ENCODE results near the gene SETBP1.

Gene SETBP1

DNA sequence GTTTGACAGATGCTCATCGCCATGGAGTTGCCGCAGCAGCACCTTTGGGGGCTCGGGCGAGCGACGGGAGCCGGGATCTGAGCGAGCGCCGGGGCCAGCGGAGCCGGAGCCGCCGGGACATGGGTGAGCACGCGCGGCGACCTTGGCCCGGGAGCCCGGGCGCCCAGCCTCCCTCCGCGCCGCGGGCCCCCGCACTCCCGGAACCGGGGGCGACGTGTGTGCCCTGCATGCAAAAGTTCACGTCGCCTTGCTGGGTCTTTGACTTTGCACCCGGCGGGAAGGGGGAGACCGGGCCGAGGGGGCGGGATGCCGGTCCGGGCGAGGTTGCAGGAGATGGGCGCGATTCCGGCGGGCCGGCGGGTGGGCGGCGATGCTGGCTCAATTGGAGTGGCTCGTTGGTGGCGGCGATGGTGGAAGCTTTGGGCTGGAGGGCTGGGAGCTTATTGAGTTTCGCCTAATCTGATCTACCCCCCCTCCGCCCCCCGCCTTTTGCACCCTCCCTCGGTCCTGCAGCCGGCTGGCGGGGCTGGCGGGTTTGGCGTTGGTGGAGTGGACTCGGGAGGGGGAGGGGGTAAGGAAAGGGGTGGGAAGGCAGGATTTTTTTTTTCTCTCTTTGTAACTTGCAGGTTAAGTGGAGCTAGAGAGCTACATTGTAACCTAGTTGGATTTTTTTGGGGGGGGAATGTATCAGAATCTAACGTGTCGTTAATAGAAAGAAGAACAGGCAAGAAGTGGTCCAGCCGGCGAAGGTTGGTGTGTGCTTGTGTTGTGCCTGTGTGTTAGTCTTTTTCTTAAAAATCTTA, at the start of gene SETBP1:
Gene SETBP1 (plus strand): TSS at position 616 of the 803 bp plus-strand sequence. CDS start 20,459 bp downstream, outside the sequence.
- DNase-seq, result peak; percentile 49

DNA sequence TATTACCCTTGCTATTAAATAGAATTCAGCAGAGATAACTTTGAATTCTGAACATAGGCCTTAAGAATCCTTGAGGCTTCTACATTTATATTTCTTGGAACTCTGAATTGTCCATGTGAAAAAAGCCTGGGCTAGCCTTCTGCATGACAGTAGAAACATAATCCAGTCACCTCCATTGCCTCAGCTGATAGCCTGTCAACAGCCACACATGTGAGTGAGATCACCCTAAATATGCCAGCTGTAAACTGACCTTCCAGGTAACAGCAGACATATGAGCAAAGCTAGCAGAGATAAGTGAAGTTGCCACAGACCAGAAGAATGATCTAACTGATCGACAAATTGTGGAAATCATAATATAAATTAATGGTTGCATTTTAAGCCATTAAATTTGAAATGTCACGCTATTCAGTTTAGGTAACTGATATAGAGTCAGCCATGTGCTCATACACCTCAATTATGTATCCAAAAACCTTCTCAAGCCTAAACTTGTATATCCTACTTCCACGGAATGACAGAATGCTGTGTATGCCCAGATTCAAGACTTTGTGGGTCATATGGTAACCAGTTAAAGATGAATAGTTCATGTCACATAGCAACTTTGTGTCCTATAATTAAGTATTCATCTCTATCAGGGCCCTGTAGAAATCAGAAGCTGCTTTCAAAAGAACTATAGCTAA, 48.1 kb upstream of the SETBP1 start:
- no peak for DNase-seq

DNA sequence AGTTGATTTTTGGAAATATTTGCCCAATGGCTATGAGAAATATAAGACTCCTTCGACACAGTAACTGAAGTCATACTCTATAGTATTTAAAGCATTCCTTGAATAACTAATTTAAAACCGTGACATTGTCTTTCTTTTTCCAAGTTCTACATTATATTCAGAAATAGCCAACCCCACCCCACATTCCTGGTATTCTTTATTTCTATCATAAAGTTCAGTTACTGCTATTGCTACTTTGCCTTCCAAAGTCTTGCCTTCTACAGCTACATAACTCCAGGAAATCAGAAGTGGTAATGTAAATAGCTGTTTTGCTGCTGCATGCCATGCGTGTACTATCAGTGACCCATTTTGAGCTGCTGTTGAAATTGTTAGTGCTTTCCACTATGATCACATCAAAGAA, 45.1 kb upstream of the SETBP1 start:
- no peak for DNase-seq

DNA sequence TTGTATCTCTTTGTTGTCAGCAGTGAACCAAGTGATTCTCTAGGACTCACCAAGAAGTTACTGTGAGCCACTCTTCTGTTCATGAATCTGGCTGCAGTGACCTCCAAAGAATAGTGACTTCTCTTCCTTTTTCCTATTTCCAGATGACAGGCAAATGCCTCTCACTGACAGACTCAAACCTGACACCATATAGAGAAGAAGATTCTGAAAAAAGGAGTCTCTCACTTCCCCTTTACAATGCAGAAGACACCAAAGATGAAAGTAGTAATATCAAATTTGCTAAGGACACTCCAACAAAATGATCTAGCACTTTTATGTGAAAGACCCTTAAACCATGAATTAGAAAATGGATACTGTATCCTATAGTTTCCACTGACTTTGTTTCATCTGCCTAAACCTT, 44.4 kb upstream of the SETBP1 start:
- no peak for DNase-seq

DNA sequence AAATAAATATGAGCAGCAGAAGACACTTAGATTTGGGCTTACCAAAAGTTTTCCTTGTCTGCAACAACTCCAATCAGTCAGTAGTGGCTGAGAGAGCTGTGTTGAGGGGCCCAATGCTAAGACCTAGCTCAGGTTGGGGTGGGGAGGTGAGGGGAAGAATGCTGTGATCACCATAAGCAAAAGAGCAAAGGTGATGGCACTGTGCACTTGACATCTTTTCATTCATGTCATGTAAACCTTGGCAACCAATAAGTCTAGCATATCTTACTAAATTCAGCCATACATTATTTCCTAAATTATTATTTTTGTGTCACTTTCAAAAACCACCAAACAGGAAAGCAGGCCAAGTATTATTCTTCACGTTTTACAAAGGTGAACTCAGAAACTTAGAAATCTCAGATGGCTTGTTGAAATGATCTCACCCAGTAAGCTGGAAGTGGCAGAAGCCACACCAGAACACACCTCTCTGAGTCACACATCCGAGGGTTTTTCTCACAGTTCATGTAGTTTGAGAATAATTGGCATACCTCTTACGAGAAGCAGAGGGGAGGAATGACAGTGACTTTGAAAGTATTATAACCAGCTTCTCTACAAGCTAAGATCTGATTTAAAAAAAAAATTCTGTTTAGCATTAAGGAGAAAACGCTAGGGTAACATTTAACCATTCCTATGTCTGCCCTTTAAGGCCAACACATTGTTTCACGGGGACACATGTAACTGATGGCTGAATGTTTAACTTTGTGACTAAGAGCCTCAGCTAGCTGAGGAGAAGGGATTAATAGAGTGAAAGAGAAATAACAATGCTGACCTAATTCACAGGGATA, 43.3 kb upstream of the SETBP1 start:
- DNase-seq, result no peak

DNA sequence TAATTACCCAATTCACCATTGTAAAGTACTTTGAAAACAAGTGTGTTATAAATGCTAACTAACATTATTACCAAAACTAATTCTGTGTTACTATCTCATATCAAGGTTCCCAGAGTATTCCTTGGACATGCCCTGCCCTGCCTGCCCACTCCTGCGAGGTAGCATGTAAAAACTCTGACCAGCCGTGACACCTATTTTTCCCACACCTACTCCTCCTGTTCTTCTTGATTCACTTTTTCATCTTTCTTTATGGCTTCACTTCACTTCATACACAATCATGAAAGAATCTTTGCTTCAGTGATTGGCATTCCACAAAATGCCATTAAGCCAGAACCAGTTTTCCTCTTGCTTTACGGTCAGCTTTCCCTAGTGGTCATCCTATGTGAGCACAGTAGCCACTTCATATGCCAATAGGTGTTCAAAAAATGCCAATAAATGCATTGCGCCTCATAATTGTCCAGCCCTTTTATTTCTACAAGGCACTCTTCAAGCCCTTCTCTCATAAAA, 42.6 kb upstream of the SETBP1 start:
- no peak for DNase-seq

DNA sequence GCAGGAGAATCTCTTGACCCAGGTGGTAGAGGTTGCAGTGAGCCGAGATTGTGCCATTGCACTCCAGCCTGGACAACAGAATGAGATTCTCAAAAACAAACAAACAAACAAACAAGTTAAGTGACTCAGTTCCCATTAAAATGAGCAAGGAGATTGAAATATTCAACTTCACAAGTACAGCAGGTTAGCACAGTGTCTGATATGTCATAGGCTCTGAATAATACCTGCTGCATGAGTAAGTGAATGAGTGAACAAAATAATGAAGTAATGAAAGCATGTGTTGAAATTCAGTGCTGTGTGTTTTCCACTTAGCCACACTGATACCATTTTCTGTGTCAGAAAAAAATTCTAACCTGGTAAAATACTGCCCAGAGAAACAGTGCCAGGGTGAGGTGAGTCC, 41.9 kb upstream of the SETBP1 start:
- DNase-seq, result no peak

DNA sequence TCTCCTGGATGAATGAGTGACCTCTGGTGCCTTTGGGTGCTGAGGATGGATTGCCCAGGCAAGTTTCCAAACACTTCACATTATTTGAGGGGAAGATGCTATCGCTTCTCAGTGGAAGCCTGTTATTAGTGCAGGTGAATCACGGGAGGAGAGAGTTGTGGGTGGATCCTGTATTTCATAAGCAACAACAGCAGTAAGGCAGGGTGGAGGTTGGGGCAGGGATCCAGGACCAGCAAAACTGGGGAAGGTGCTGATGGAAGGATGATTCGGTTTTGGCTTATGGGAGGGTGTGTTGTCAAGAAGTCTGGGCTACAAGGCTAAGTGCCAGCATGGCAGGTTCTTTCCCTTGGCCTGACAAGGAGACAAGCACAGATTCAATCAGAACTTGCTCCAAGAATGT, 37.7 kb upstream of the SETBP1 start:
- DNase-seq, result no peak

DNA sequence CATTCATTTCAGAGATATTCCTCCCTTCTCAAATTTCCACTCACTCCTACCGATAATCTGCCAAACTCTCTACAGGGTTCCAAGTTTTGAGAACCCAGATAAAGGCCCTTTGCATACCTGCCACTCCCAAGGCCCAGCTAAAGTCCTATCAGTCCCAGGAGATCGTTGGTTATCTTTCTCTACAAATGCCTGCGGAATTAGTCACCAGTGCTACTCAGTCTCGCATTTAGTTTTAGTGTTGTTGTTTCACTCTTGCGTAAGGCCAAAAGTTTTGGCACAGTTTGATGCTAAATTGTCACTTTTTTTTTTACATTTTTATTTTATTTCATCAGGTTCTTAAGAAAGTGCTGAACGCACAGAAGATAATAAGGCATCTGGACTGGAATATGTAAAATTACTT, 29.2 kb upstream of the SETBP1 start:
- no peak for DNase-seq

DNA sequence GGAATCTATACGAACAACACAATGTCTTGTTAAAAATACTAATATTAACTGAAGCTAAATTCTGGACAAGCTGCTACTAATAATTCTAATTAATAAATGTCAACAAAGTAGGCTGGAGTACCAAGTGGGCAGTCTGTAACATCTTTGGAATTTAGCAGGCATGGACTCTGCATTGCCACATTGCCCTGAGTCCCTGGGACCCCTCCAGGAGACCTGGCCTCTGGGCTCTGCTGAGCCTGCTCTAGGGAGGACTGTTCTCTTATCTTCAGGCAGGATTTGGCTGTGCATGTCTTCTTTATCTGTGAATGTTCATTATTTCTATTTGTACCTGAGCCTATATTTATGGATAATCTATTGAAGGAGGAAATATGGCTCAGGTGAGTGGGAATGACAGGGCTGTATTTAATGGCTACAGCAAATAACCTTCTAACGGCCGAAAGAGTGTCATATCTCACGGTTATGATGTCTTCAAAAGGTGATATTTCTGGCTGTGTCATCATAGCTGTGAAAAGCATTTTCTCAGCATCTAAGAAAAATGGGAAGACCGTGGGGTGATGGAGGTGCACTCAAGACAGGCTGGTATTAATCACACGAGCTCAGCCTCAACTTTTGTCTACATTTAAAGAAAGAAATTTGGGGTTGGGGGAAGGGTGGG, 28.6 kb upstream of the SETBP1 start:
- no peak for DNase-seq

DNA sequence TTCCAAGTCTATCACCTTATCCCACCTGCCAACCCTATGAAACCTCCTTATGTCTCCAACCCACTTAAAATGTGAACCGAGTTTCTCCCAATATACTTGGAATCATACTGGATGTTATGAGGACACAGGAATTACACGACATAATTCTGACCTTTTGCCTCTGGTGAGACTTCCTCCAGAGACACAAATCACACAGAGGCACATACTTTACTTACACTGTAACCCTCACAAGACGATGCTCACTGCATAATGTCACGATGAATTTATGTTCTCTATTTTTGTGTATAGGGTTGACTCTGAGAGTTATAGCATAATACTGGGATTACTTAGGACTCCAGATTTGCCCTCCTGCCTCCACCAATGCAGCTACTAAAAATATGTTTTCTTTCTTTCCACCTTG, 28.0 kb upstream of the SETBP1 start:
- no peak for DNase-seq

DNA sequence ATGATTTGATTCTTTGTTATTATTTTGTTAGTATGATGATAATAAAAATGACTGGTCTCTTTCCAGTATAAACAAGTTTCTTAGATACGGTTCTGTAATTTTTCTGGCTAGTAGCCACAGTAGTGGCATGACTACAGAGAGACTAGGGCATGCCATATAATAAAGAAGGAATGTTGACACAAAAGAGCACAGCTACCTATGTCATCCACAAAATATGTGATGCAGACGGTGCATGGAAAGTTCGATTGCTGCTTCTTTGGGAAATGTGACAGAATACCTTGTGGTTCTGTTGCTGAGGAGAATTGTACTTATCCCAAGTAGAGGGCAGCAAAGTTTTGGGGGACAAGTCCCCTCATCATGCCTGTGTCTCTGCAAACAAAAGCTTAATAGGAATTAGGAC, 26.1 kb upstream of the SETBP1 start:
- no peak for DNase-seq

DNA sequence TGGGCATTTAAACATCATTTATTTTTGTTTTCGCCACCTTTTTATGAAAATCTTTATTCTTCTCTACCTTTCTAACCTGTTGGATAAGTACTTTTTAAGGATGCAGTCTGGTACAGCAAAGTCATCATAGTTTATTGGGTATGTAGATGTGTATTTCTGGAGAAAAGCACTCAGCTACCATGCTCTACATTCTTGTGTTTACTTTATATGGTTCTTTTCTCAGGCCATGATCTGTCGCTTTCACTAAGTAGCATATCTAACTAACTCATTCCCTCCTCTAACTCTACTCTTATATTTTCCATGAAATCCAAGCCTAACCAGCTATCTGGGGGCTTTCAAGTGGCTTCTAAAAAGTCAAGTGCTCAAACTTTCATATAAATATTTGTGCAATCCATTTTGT, 25.3 kb upstream of the SETBP1 start:
- no peak for DNase-seq

DNA sequence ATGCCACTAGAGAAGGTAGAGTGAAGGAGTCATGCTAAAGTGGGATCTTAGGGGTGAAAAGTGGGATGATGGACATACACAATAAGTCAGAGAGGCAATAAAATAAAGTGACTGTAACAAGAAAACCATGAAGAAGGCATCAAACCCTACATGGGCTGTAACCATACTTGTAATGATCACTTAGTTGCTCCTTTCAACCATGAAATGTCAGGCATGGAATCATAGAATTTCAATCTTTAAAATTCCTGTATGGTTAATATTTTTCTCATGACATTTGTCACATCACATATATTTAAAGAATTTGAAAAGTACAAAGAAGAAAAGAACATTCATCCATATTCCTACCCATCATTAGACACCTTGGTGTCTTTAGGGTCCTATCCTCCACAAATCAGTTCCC, 20.9 kb upstream of the SETBP1 start:
- no peak for DNase-seq

DNA sequence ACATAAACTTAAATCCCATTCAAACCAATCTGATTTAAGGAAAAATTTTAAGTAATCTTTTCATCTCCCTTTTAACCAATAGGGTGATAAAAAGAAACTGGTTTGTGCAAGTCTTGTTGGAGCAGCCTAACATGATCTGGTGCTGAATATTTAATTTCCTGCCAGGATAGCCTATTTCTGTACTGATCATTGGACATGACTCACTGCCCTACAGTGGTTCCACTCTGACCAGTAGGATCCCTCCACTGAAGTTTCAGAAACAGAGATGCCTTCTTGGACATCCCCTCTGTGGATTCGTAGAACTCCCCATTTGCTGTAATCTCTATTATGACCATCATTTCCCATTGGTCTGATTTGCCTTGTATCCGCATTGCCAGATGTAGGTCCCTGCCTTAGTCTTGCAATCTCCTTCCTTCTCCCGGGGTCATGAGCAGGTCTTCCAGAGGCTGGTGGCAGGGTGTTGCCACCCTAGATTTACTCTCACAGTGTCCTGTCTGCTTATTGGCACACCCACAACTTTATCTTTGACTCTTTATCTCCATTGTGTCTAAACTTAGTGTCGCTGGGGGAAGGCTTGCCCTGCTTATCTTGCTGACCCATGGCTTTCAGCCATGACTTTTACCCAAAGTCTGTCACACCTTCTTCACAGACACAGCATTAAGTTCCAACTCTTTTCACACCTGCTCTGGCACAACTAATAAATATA, 12.3 kb upstream of the SETBP1 start:
- no peak for DNase-seq

DNA sequence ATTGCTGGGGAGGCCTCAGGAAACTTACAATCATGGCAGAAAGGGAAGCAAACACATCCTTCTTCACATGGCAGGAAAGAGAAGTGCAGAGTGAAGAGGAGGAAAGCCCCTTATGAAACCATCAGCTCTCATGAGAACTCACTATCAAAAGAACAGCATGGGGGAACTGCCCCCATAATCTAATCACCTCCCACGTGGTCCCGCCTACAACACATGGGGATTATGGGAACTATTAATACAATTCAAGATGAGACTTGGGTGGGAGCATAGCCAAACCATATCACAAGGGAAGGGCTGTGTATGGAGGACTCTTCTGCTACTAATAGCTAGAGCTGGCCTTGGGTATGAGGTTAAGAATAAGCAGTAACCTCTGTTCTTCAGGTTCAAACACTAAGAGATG, 8.8 kb upstream of the SETBP1 start:
- no peak for DNase-seq

DNA sequence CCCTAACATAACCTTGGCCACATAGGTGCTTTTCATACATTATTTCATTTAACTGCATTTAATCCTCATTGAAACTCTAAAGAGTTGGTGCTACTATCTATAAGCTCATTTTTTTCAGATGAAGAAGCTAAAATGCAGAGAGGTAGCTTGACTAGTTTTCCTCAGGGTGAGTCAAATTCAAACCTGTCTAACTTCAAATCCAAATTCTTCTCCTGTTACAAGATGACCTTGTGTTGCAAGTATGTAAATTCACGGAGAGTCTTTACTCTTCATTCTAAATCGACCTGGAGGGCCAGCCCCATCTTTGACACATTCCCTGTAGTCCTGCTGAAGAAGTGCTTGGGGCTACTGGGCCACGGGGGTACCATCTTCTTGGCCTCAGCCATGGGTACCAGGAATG, 8.2 kb upstream of the SETBP1 start:
- DNase-seq, result no peak

DNA sequence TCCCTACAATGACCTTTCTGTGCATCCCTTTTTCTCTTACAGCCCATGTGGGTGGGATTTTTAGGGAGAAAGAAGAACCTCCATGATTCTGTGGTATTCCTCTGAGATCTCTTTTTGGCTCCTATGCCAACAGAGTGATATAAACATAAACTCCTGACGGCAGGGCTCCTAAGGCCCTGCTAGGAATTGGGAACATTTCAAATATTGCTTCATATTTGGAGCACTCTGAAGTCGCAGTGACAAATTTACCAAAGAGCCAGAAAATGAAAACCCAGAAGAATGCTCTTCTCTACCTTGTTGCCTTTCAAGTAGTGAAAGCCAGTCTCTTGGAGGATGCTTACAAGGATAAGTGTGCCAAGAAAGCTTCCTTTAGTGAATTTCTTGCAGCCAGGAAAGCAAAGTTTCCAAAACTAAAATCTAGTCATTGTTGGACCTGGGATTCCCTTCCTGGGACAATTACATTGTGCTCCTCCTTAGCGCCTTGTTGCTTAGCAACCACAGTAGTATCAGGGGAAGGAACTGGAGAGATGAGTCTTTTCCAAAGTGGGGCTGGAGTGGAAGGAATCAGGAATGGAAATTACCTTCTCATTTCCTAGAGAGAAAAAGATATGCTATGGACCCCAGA, 7.3 kb upstream of the SETBP1 start:
- DNase-seq, result no peak

DNA sequence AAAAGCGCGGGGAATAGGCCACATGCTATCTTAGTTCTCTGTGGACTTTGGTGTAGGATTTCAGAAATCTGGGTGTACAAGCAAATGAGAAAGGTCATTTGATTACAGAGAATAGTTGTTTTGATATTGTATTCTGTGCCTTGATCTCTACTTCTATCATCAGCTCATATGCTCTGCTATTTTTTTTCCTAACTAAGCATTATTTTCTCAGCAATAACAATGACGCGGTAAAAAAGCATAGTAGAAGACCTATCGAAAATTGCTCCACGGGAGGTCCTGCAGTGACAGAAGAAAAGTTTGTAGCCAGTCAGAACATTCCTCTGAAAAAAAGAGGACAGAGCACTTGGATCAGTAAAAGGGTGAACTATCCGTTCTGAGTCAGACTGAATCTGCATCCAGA, 2.8 kb upstream of the SETBP1 start:
- no peak for DNase-seq

DNA sequence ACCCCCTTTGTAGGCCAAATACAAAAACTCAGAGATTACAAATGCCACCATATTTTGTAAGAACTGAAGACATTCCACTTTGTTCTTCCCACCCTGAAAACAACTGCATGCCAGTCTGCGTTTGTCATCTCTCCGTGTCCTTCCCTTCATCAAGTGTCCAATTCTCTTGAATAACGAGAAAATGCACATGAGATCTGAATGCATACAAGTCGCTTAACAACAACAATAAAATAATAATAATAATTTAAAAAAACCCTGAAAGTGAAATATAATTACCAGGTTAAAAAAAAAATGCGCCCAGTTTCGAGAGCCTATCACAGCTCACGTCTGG, 2.0 kb upstream of the SETBP1 start:
- DNase-seq, result no peak

DNA sequence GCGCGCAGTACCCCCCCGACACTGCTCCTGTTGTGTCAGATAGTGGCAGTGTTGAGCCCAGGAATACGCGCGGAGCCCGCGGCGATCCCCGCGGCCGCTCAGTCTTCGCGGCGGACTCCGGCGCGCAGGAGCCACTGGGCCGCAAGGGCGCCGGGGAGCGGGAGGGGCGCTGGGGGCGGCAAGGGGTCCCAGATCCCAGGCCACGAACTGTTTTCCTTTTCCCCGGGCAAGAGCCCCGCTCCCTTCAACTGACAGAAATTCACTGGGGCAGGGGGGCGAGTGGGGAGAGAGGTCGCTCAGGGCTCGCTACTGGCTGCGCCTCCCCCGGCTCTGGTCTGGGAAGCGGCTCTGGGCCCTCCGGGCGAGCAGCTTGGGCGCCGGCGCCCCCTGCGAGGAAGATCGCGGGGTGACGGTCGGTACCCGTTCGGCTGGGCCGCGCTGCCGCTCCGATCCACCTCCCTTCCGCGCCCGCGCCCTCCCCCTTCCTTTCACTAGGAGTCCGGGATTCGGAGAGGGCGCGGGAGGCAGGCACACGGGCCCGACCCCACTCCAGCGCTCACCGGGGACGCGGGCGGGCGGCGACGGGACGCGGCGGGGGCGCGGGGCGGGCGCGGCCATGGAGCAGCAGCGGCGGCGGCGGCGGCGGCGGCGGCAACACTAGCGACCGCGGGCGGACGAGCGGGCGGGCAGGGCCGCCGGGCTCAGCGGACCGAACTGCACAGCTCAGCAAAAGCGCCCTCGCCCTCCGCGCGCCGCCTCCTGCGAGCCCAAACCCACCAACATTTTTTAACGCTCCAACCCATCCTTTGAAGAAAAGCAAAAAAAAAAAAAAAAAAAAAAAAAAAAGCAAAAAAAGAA, 1.4 kb upstream of the SETBP1 start:
- DNase-seq, result peak; percentile 76
